H1 (cell line): ENCODE measurements around the gene BICDL1. TPM values are rescaled to one million over a fixed set of nuclear protein-coding genes. Genes with fewer than 3 reads are reported as not detected.

Experiments
- CTCF ChIA-PET: fragments of 300-600 bp; sonication (Branson Sonifier 250); formaldehyde crosslinking; loops from one replicate; lab custom pipeline; 2021; ENCODE audit not compliant: partially characterized antibody; lab: Charles Lee
- POLR2A ChIA-PET: fragments of 300-600 bp; sonication (Branson Sonifier 250); formaldehyde crosslinking; loops from one replicate; lab custom pipeline; 2021; ENCODE audit warnings: inconsistent platforms; ENCODE audit not compliant: partially characterized antibody; lab: Charles Lee
- DNase-seq, 2 experiments: peaks; one replicate each; pipeline versions ENCODE4 v3.0.0 to v3.0.0-alpha.2; 2010 to 2022; ENCODE audit warnings: low spot score in 2 of 2, low read depth in 1 of 2, mixed read lengths in 1 of 2
- FAIRE-seq: peaks from 2 replicates; lab custom pipeline; 2011; peaks lifted over from hg19 to GRCh38; lab: Jason Lieb, UNC
- H2AFZ ChIP-seq: 2 replicates; pipeline ENCODE4 v1.8.1; 2012; ENCODE audit warnings: low read length, inconsistent platforms
- H2AK5ac ChIP-seq: 2 replicates; pipeline ENCODE4 v1.6.1; 2013; ENCODE audit warnings: low read depth, low read length
- H2BK120ac ChIP-seq: replicated peaks from 2 replicates; pipeline ENCODE3; 2013; ENCODE audit warnings: low read depth, low read length, inconsistent platforms
- H2BK12ac ChIP-seq: 2 replicates; pipeline ENCODE4 v1.6.1; 2013; ENCODE audit warnings: low read depth, low read length
- H2BK15ac ChIP-seq: 2 replicates; pipeline ENCODE4 v1.6.1; 2013; ENCODE audit warnings: low read length
- H2BK20ac ChIP-seq: 2 replicates; pipeline ENCODE4 v1.6.1; 2013; ENCODE audit warnings: low read length
- H2BK5ac ChIP-seq: 2 replicates; pipeline ENCODE4 v1.6.1; 2013; ENCODE audit warnings: low read depth, low read length
- H3K14ac ChIP-seq: 2 replicates; pipeline ENCODE4 v1.6.1; 2013; ENCODE audit warnings: inconsistent platforms; ENCODE audit not compliant: insufficient read length
- H3K18ac ChIP-seq: 2 replicates; pipeline ENCODE4 v1.6.1; 2013; ENCODE audit warnings: low read length; ENCODE audit errors: extremely low read depth
- H3K23ac ChIP-seq: 2 replicates; pipeline ENCODE4 v1.6.1; 2013; ENCODE audit warnings: inconsistent platforms; ENCODE audit not compliant: insufficient read length
- H3K23me2 ChIP-seq: 2 replicates; pipeline ENCODE4 v1.6.1; 2013; ENCODE audit warnings: low read depth, low read length
- H3K27ac ChIP-seq: 2 replicates; pipeline ENCODE4 v1.6.1; 2011; ENCODE audit warnings: low read depth, low read length, inconsistent platforms
- H3K27me3 ChIP-seq, 4 experiments: replicated peaks in 1 of 4; 1 replicate in 1 of 4; 2 replicates in 3 of 4; pipeline versions ENCODE4 v1.6.1 to v1.8.1; 2011 to 2013; ENCODE audit warnings: low read length in 3 of 4, mild to moderate bottlenecking in 3 of 4, inconsistent platforms in 2 of 4, mixed read lengths in 2 of 4, moderate library complexity in 1 of 4; ENCODE audit not compliant: control insufficient read depth in 3 of 4, insufficient read depth in 3 of 4; ENCODE audit errors: extremely low read depth in 1 of 4
- H3K36me3 ChIP-seq, 4 experiments: 2 replicates each; pipeline versions ENCODE4 v1.6.1 to v1.8.1; 2011 to 2013; ENCODE audit warnings: mild to moderate bottlenecking in 4 of 4, low read length in 3 of 4, moderate library complexity in 2 of 4, control low read depth in 1 of 4, inconsistent platforms in 1 of 4; ENCODE audit not compliant: insufficient read depth in 4 of 4, control insufficient read depth in 2 of 4
- H3K4ac ChIP-seq: replicated peaks from 2 replicates; pipeline ENCODE3; 2013; ENCODE audit warnings: low read length, low read depth, mixed read lengths, inconsistent platforms; ENCODE audit not compliant: insufficient read length
- H3K4me1 ChIP-seq, 4 experiments: replicated peaks in 1 of 4; 1 replicate in 1 of 4; 2 replicates in 3 of 4; pipeline versions ENCODE4 v1.6.1 to v1.8.1; 2011 to 2013; ENCODE audit warnings: low read length in 3 of 4, inconsistent platforms in 2 of 4, mixed read lengths in 1 of 4; ENCODE audit not compliant: insufficient read depth in 4 of 4, control insufficient read depth in 3 of 4
- H3K4me2 ChIP-seq, 2 experiments: 2 replicates each; pipeline versions ENCODE4 v1.6.1 to v1.8.1; 2011 to 2013; ENCODE audit warnings: low read depth in 2 of 2, low read length in 2 of 2, control low read depth in 1 of 2, inconsistent platforms in 1 of 2, mild to moderate bottlenecking in 1 of 2; ENCODE audit not compliant: insufficient read depth in 1 of 2
- H3K4me3 ChIP-seq, 4 experiments: fragments of 200-600, 300-600 bp in 1 of 4; sonication (generic), shearing (Covaris generic), sonication (Bioruptor Twin) in 1 of 4; 2 replicates each; pipeline versions ENCODE4 v1.5.1 to v1.8.1; 2011 to 2016; ENCODE audit warnings: low read length in 4 of 4, low read depth in 3 of 4, control low read depth in 2 of 4, inconsistent platforms in 2 of 4, mild to moderate bottlenecking in 2 of 4, mixed read lengths in 1 of 4, moderate library complexity in 1 of 4; ENCODE audit not compliant: insufficient read depth in 2 of 4; ENCODE audit errors: extremely low read depth in 1 of 4
- H3K56ac ChIP-seq: replicated peaks from 2 replicates; pipeline ENCODE3; 2013; ENCODE audit warnings: low read depth, mild to moderate bottlenecking, mixed read lengths, low read length, inconsistent platforms; ENCODE audit not compliant: insufficient read length
- H3K79me1 ChIP-seq: 2 replicates; pipeline ENCODE4 v1.6.1; 2013; ENCODE audit warnings: low read depth, low read length, control low read depth
- H3K79me2 ChIP-seq, 2 experiments: 2 replicates each; pipeline versions ENCODE4 v1.6.1 to v1.8.1; 2012 to 2013; ENCODE audit warnings: low read length in 2 of 2, mild to moderate bottlenecking in 2 of 2, inconsistent platforms in 1 of 2; ENCODE audit not compliant: insufficient read depth in 2 of 2, control insufficient read depth in 1 of 2
- H3K9ac ChIP-seq, 4 experiments: replicated peaks in 1 of 4; 1 replicate in 1 of 4; 2 replicates in 3 of 4; pipeline versions ENCODE4 v1.6.1 to v1.8.1; 2011 to 2013; ENCODE audit warnings: low read depth in 3 of 4, low read length in 3 of 4, control low read depth in 2 of 4, mild to moderate bottlenecking in 2 of 4, moderate library complexity in 2 of 4, inconsistent platforms in 1 of 4; ENCODE audit errors: extremely low read depth in 1 of 4
- H3K9me3 ChIP-seq, 2 experiments: 2 replicates each; pipeline versions ENCODE4 v1.6.1 to v1.8.1; 2012 to 2013; ENCODE audit warnings: mild to moderate bottlenecking in 2 of 2, moderate library complexity in 2 of 2, control low read depth in 1 of 2, inconsistent platforms in 1 of 2, low read depth in 1 of 2, low read length in 1 of 2, mixed read lengths in 1 of 2; ENCODE audit not compliant: insufficient read depth in 2 of 2
- H4K20me1 ChIP-seq, 2 experiments: replicated peaks in 1 of 2; 2 replicates each; pipeline versions ENCODE3 to v1.8.1; 2011 to 2013; ENCODE audit warnings: inconsistent platforms in 2 of 2, low read length in 2 of 2, mild to moderate bottlenecking in 1 of 2; ENCODE audit not compliant: insufficient read depth in 2 of 2, control insufficient read depth in 1 of 2
- H4K5ac ChIP-seq: 2 replicates; pipeline ENCODE4 v1.6.1; 2013; ENCODE audit warnings: low read length, low read depth, mixed read lengths, inconsistent platforms; ENCODE audit not compliant: insufficient read length
- H4K8ac ChIP-seq: 2 replicates; pipeline ENCODE4 v1.8.0; 2013; ENCODE audit warnings: mild to moderate bottlenecking, moderate library complexity, low read length, inconsistent platforms; ENCODE audit not compliant: insufficient read depth; ENCODE audit errors: extremely low read depth
- H4K91ac ChIP-seq: replicated peaks from 2 replicates; pipeline ENCODE3; 2013; ENCODE audit warnings: low read length, mixed read lengths, inconsistent platforms; ENCODE audit not compliant: insufficient read length
- ASH2L ChIP-seq: fragments of 200-600, 300-600 bp; sonication (generic); IDR thresholded peaks from one replicate; pipeline ENCODE4 v1.7.1; 2017; ENCODE audit warnings: low read length
- BACH1 ChIP-seq: IDR thresholded peaks from 2 replicates; pipeline ENCODE4 v1.6.1; 2012; ENCODE audit warnings: low read length, improper control_type of control experiment
- BRCA1 ChIP-seq: IDR thresholded peaks from 2 replicates; pipeline ENCODE4 v1.6.1; 2012; ENCODE audit warnings: low read depth, low read length, improper control_type of control experiment
- EZH2 ChIP-seq: fragments of 200-600 bp; sonication (generic); IDR thresholded peaks from 2 replicates; pipeline ENCODE4 v1.7.1; 2012; ENCODE audit warnings: low read depth, mild to moderate bottlenecking, moderate library complexity, low read length, inconsistent platforms; ENCODE audit not compliant: severe bottlenecking
- GABPA ChIP-seq: IDR thresholded peaks from 2 replicates; pipeline ENCODE4 v1.6.1; 2011; ENCODE audit warnings: mild to moderate bottlenecking, low read length, moderate library complexity, borderline replicate concordance; ENCODE audit not compliant: insufficient read depth
- GTF2F1 ChIP-seq: IDR thresholded peaks from 2 replicates; pipeline ENCODE4 v1.6.1; 2012; ENCODE audit warnings: low read depth, low read length, improper control_type of control experiment, borderline replicate concordance
- HDAC2 ChIP-seq, 2 experiments: fragments of 300-600 bp in 1 of 2; sonication (generic) in 1 of 2; IDR thresholded peaks; 2 replicates each; pipeline ENCODE4 v1.6.1; 2011 to 2012; ENCODE audit warnings: low read depth in 2 of 2, low read length in 2 of 2, mild to moderate bottlenecking in 2 of 2, moderate library complexity in 2 of 2, borderline replicate concordance in 1 of 2, inconsistent platforms in 1 of 2
- MAFK ChIP-seq: IDR thresholded peaks from 2 replicates; pipeline ENCODE4 v1.6.1; 2012; ENCODE audit warnings: low read depth, mild to moderate bottlenecking, improper control_type of control experiment, low read length
- POU5F1 ChIP-seq: IDR thresholded peaks from 2 replicates; pipeline ENCODE4 v1.6.1; 2011; ENCODE audit warnings: low read depth, mild to moderate bottlenecking, low read length, moderate library complexity
- RAD21 ChIP-seq, 2 experiments: IDR thresholded peaks in 1 of 2; conservative IDR thresholded peaks in 1 of 2; 2 replicates each; pipeline ENCODE4 v1.6.1; 2011; ENCODE audit warnings: low read depth in 2 of 2, low read length in 2 of 2, improper control_type of control experiment in 1 of 2, inconsistent platforms in 1 of 2, mild to moderate bottlenecking in 1 of 2, moderate library complexity in 1 of 2
- SIN3A ChIP-seq, 2 experiments: IDR thresholded peaks in 1 of 2; conservative IDR thresholded peaks in 1 of 2; 2 replicates each; pipeline ENCODE4 v1.6.1; 2011 to 2012; ENCODE audit warnings: low read length in 2 of 2, improper control_type of control experiment in 1 of 2, low read depth in 1 of 2, mild to moderate bottlenecking in 1 of 2
- SP4 ChIP-seq: IDR thresholded peaks from 2 replicates; pipeline ENCODE4 v1.6.1; 2012; ENCODE audit warnings: low read length, inconsistent platforms
- TAF7 ChIP-seq: optimal IDR thresholded peaks from 2 replicates; pipeline ENCODE3; 2011; ENCODE audit warnings: low read depth, mild to moderate bottlenecking, inconsistent platforms, low read length, moderate library complexity, borderline replicate concordance
- TCF12 ChIP-seq: IDR thresholded peaks from 2 replicates; pipeline ENCODE4 v1.6.1; 2011; ENCODE audit warnings: low read depth, mild to moderate bottlenecking, low read length
- WGBS, 2 experiments: shearing (Covaris generic) in 1 of 2; methylation state at CpG; one replicate each; pipeline versions ENCODE4 v1.1.6 to v1.1.7; 2013 to 2015; ENCODE audit warnings: low lambda C conversion rate in 2 of 2, mixed read lengths in 2 of 2, inconsistent platforms in 1 of 2, low coverage in 1 of 2, missing lambda C conversion rate in 1 of 2; ENCODE audit not compliant: insufficient replicate concordance in 2 of 2, insufficient coverage in 1 of 2, insufficient read length in 1 of 2; ENCODE audit errors: extremely low coverage in 1 of 2, missing lambda C conversion rate in 1 of 2; 5-methylcytosine and 5-hydroxymethylcytosine counted together
- polyA plus RNA-seq, 7 experiments: library from polyadenylated mRNA; depleted of rRNA in 3 of 7; stranded (reverse) in 5 of 7; unstranded in 2 of 7; fragments of >200 nt in 5 of 7; fragments of 200-250 nt in 2 of 7; gene quantifications; 1 replicate in 5 of 7; 2 replicates in 1 of 7; 4 replicates in 1 of 7; pipeline versions ENCODE4 v1.2.1 to v1.2.3, GENCODE V29; 2011 to 2013; ENCODE audit warnings: missing spikeins in 2 of 7, mixed read lengths in 2 of 7
- total RNA-seq: library from RNA; stranded (reverse); fragmentation: NEBNext Ultra II Directional; extraction: Animal tissue kit (Norgen Biotek cat#: 25700); gene quantifications from 2 replicates; pipeline ENCODE4 v1.2.1, GENCODE V29; 2021

BICDL1 gene
- total and polyA plus RNA-seq, 2 of the 8 experiments (the other 6 are each of a cell fraction or from before 2014, with no cell fraction given) = 17.2 to 25.9 TPM

DNA sequence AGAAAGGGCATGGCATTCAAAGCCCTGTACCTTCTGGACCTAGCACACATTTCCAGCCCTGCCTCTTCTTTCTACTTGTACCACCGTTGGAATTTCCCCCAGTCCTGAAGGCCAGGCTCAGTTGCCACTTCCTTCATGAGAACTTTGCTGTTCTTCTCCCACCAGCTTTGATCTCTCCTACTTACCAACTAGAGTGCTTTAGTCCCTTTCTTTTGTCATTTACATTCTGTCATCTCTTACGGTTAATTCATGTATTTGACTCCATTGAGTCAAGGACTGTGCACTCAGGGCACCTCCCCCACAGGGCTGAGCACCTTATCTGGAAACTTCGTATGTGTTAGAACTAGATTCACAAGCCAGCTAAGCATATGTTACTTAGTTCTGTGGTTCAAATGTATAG is 26.3 kb downstream of the BICDL1 start:
- Histone ChIP-seq H3K4ac (no peak overlapping the region), H4K91ac (no peak overlapping the region), H4K5ac (no peak overlapping the region), H2BK120ac (no peak overlapping the region), H3K4me1 (no peaks in the 10 kb centered on the region), H2AFZ (no peak overlapping the region), H3K18ac (no peak overlapping the region), H3K4me3 (no peak overlapping the region), H3K27me3 (no peaks in the 10 kb centered on the region), H3K27ac (no peak overlapping the region), H4K8ac (no peak overlapping the region), H3K79me2 (no peaks in the 10 kb centered on the region), H3K23me2 (no peaks in the 10 kb centered on the region), H3K23ac (no peak overlapping the region), H3K9me3 (no peaks in the 10 kb centered on the region), H2AK5ac (no peak overlapping the region), H2BK12ac (no peak overlapping the region), H4K20me1 (no peaks in the 10 kb centered on the region), H3K36me3 (no peaks in the 10 kb centered on the region; a peak in 1 of 8 replicates), H3K56ac (no peak overlapping the region), H2BK15ac (no peak overlapping the region), H3K9ac (no peak overlapping the region), H3K79me1 (no peaks in the 10 kb centered on the region), H2BK20ac (no peak overlapping the region), H2BK5ac (no peak overlapping the region), H3K14ac (no peak overlapping the region), H3K4me2 (no peak overlapping the region)
- no peak for FAIRE-seq
- TF ChIP-seq BRCA1 (no peak), SIN3A (conservative IDR thresholded peaks at IDR 0.05 in 1 of 2, IDR thresholded peaks at IDR 0.05 in 1 of 2; ENCODE audit: low read depth in 1 of 2, low read length in 2 of 2) (no peak), MAFK (no peak), GTF2F1 (no peak), ASH2L (no peak), GABPA (no peak), BACH1 (no peak), EZH2 (no peak), RAD21 (IDR thresholded peaks at IDR 0.05 in 1 of 2, conservative IDR thresholded peaks at IDR 0.05 in 1 of 2; ENCODE audit: low read depth in 2 of 2, low read length in 2 of 2) (no peak), HDAC2 (IDR thresholded peaks at IDR 0.05; ENCODE audit: borderline replicate concordance in 1 of 2, low read depth in 2 of 2, low read length in 2 of 2) (no peak), POU5F1 (no peak), TAF7 (no peak), SP4 (no peak), TCF12 (no peak)
- WGBS, 2 experiments = 93% methylated on average over 3 of the region's 3 CpGs; no CpG with 5 or more reads in 1 of the 2 experiments
- ChIA-PET POLR2A (interaction anchor here (0.8 kb wide), 1 partner anchor 9 kb away, joined by 3 read pairs; no protein-coding TSS in a partner anchor), CTCF (interaction anchor here (0.6 kb wide), 1 partner anchor 10 kb away, joined by 3 read pairs; no protein-coding TSS in a partner anchor)
- no peak for DNase-seq
